Spleen (tissue), 7 donors: ENCODE measurements around the gene CDIPT.

Experiments used
- POLR2A ChIP-seq, 3 donors: fragments of 450-650 bp; IDR thresholded peaks; one replicate each; pipeline ENCODE4 v1.5.1; 2017; ENCODE audit warnings: antibody characterized with exemption in 3 of 3, mild to moderate bottlenecking in 1 of 3
- TF ChIP-seq, protein P1 (sequence below), 11 experiments: fragments of 200-600 bp in 7 of 11; fragments of 450-650 bp in 4 of 11; sonication (generic) in 4 of 11; IDR thresholded peaks in 8 of 11; conservative IDR thresholded peaks in 3 of 11; 1 replicate in 7 of 11; 2 replicates in 4 of 11; pipeline versions ENCODE4 v1.4.0 to v1.8.0; 2016 to 2021; ENCODE audit warnings: antibody characterized with exemption in 11 of 11, inconsistent platforms in 4 of 11, mild to moderate bottlenecking in 1 of 11
- donor health status: DM: no; HTN: no; CAD: no; lungs with moderate emphysema.
- donor health status: DM: no; HTN: no; CAD: no.
- donor health status: DM: no; HTN: no; CAD: no.

- no peak for TF ChIP-seq POLR2A (IDR thresholded peaks at IDR 0.05)
- TF ChIP-seq, protein P1, sequence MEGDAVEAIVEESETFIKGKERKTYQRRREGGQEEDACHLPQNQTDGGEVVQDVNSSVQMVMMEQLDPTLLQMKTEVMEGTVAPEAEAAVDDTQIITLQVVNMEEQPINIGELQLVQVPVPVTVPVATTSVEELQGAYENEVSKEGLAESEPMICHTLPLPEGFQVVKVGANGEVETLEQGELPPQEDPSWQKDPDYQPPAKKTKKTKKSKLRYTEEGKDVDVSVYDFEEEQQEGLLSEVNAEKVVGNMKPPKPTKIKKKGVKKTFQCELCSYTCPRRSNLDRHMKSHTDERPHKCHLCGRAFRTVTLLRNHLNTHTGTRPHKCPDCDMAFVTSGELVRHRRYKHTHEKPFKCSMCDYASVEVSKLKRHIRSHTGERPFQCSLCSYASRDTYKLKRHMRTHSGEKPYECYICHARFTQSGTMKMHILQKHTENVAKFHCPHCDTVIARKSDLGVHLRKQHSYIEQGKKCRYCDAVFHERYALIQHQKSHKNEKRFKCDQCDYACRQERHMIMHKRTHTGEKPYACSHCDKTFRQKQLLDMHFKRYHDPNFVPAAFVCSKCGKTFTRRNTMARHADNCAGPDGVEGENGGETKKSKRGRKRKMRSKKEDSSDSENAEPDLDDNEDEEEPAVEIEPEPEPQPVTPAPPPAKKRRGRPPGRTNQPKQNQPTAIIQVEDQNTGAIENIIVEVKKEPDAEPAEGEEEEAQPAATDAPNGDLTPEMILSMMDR (IDR thresholded peaks at IDR 0.05 in 8 of 11, conservative IDR thresholded peaks at IDR 0.05 in 3 of 11), result no peak
Observed at GRCh38 chr16:29849505-29849904, 13.5 kb downstream of the CDIPT start.
